ENCODE data around the gene GIPC1.
"Not testable (repeated sequence)": the region's sequence is repeated elsewhere in the genome, so short reads cannot be mapped to it uniquely, and the experiment has no call there.

Gene GIPC1, protein sequence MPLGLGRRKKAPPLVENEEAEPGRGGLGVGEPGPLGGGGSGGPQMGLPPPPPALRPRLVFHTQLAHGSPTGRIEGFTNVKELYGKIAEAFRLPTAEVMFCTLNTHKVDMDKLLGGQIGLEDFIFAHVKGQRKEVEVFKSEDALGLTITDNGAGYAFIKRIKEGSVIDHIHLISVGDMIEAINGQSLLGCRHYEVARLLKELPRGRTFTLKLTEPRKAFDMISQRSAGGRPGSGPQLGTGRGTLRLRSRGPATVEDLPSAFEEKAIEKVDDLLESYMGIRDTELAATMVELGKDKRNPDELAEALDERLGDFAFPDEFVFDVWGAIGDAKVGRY

DNA sequence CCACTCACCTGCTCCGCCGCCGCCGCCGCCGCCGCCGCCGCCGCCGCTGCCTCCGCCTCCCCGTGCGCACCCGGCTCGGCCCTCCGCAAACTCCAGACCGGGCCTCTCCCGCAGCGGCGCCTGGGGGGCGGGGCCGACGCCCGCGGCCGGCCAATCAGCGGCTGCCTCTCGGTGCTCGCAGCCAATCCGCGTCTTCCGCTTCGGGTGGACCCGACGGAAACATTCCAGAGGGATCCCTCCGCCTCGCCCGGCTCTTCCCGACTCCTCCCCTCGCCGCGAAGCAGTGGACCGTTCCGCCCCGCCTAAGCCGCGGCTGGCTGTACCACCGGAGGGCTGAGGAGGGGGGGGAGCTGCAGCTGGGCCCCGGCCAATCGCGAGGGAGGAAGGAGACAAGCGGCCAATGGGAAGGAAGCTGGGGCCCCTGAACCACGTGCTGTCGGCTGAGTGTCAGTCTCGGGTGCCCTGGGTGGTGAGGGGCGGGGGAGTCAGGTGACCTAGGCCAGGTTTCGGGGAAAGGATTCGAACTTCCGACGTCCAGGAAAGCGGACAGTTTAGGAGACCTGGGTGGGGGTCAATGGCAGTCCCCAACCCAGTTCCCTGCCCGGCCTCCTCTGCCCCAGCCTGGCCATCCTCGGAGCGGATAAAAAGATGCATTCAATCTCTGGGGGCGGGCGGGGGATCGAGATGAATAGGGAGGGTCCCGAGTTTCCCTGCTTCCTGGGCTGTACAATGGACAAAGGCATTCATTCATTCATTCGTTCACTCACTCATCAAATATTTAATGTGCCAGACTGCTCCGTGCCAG lies at the start of gene GIPC1:
Gene GIPC1, minus strand, starts transcription at position 99 of the 805 bp plus-strand sequence. CDS start 13,151 bp downstream, outside the sequence.
- ATAC-seq, result peak; percentile 90 to 91

DNA sequence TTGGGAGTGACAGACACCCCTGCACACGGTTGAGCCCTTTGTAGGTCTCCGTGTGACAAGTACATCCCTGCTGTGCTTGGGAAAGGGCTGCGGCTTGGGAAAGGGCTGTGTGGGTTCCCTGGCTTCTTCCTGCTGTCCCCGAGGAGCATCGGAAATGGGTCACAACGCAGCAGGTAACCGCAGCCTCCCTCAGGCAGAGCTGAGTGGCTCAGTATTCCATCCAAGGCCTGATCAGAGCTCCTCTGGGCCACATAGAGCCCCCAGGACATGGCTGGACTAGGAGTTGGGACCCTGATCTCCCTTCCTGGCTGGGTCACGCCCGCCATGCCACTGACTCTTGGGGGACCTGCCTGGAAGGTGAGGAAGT lies 49.8 kb upstream of the GIPC1 start:
- no peak for ATAC-seq

GRCh38 chr19:14544977-14545715 lies 49.2 kb upstream of the GIPC1 start:
- no peak for ATAC-seq

- ATAC-seq, result no peak
These were observed 48.1 kb upstream of the GIPC1 start for GRCh38 chr19:14544047-14544446.

DNA sequence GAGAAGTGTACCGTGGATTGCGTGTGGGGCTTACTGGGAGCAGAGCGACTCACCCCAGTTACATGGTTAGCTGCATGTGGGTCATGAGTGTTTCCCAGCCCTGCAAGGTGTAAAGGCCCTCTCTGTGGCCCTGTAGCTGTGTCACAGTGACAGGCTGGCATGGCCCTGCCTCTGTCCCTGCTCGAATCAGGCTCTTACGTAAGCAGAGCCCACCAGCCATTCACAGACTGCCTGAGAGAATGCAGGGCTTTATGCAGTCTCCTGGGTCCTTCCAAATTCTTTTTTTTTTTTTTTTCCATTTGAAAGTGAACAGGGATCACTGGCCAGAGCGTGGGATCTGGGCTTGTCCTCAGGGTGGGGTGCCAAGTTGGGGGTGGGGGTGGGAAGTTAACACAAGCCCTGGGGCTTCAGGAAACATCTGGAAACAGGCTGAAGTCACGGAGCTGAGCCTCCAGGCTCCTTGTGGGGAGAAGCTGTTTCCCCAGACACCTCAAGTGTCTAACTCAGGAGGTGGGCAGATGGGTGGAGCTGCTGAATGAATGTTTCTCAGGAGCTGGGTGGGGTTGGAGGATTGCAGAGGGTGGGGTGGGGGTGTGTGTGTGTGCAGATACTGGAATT lies 46.9 kb upstream of the GIPC1 start:
- ATAC-seq, result peak; percentile 67 to 68

- ATAC-seq, result not testable (repeated sequence)
These were observed 46.1 kb upstream of the GIPC1 start for GRCh38 chr19:14541979-14542378.

GRCh38 chr19:14540741-14541525 lies 45.0 kb upstream of the GIPC1 start:
- ATAC-seq, result no peak

GRCh38 chr19:14536926-14537692 lies 41.2 kb upstream of the GIPC1 start:
- no peak for ATAC-seq

DNA sequence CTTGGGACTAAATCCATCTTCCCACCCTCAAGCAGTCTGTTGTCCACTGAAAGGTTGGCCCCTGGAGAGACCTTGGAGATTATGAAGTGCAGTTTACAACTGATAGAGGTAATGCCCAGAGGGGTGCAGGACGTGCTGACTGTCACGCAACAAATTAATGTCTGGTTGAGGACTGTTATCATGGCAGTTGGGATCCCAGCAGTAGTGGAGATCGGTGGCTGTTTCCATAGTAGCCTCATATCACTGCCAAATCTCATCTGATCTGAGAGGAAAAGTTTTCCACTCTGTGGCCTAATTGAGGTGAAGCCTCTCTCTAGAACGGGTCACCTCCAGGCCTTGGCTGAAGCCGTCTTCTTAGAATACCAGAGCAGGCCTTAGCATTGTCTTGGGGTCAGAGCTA lies 37.5 kb upstream of the GIPC1 start:
- ATAC-seq, result no peak

DNA sequence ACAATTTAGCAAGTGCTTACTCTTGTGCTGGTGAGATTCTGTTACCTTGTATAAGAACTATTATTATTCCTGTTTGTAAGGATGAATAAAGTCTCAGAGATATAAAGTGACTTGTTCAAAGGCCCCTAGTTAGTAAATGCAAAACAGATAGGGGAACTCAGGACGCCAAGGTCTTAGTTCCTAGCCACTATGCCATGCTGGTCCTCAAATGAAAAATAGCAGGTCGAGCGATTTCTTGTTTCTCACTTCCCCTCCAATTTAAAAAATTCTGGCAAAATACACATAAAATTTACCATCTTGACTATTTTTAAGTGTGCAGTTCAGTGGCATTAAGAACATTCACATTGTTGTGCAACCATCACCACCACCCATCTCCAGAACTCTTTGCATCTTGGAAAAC lies 34.6 kb upstream of the GIPC1 start:
- ATAC-seq, result no peak

- no peak for ATAC-seq
These were observed 34.0 kb upstream of the GIPC1 start for GRCh38 chr19:14530005-14530348.

GRCh38 chr19:14529254-14530004 lies 33.5 kb upstream of the GIPC1 start, which contains the start of gene TECR:
Gene TECR (plus strand): TSS chr19:14529594. CDS start chr19:14529697, 103 bp downstream.
- ATAC-seq, result peak; percentile 96 to 97

GRCh38 chr19:14528419-14529253 lies 32.7 kb upstream of the GIPC1 start:
- ATAC-seq, result no peak

GRCh38 chr19:14526423-14526822 lies 30.5 kb upstream of the GIPC1 start:
- no peak for ATAC-seq

DNA sequence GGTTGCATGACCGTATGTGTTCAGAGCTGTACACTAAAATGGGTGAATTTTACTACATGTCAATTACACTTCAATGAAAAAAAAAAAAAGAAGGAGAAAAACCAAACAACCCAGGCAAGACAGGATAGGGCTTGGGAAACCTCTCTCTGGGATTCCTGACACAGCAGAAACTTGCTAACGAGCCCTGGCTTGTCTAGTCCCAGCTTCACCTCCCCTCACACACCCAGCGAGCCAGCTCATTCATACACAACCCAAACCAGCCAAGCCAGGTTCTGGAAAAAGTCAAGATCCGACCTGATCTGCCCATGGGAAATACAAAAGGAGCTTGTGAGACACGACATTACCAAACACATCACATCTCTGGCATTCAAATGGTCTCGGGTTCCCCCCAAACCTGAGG lies 29.8 kb upstream of the GIPC1 start:
- no peak for ATAC-seq

DNA sequence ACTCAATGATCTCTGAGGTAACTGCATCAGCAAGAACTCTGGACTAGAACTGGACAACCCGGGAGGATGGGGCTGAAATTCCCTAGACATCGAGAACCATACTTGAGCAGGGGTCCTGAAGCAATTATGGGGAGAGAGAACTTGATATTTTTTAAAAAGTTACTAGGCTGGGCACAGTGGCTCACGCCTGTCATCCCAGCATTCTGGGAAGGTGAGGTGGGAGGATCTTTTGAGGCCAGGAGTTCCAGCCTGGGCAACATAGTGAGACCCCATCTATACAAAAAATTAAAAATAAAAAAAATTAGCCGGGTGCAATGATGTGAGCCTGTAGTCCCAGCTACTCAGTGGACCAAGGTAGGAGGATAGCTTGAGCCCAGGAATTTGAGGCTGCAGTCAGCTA lies 24.6 kb upstream of the GIPC1 start:
- ATAC-seq, result no peak

DNA sequence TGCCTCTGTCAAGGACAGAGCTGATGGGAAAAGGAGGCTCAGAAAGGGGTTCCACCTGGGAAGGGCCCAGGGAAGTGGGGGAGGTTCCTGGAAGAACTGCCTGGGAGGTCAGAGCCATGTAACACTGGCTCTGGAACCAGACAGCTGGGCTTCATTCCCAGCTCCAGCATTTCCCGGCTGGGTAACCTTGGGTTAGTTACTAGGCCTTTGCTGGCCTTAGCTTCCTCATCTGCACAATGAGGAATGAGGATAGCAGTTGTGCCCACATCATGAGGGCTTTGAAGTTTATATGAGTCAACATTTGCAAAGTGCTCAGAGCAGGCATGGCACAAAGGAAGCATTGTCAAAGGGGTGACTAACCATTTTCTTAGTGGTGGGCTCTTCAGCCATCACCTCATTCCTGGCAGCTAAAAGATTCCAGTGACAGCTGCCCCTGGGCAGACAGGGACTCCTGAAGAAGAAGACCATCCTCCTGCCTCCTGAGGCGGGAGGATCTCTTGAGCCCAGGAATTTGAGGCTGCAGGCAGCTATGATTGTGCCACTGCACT lies 24.0 kb upstream of the GIPC1 start:
- ATAC-seq, result peak; percentile 4 to 14

DNA sequence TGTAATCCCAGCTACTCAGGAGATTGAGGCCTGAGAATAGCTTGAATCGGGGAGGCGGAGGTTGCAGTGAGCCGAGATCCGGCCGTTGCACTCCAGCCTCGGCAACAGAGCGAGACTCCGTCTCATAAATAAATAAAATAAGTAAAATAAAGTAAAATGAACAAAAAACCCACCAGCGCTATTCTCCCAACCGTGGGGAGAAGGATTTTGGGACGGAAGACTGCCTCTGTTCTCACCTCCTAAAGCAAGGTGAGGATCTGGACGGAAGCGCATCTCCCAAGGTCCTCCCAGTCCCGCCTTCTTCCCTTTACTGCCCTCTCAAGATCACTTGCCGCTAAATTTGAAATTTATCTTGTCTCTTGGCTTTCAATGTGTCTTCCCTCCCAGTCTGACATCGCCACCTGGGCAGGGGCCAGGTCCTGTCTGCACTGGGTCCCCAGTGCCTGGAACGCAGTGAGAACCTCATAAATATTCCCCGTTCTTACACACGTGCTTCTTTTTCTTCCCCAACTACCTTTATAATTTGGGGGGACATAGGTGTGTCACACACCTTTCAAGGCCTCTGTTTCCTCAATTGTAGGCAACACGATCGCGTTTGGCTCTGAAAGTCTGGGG lies 23.4 kb upstream of the GIPC1 start:
- ATAC-seq, result no peak
